Renal pelvis (tissue), 4 donors: ENCODE results near the gene BCL11B. TPM values are rescaled to one million over a fixed set of nuclear protein-coding genes. Genes with fewer than 3 reads are reported as not detected.

ENCODE experiments used
- DNase-seq: peaks from one replicate; pipeline ENCODE4 v3.0.0-alpha.2; 2013
- polyA plus RNA-seq, 3 donors: library from polyadenylated mRNA; unstranded; fragments of 120-200 nt; gene quantifications; one replicate each; pipeline ENCODE4 v1.2.1, GENCODE V29; 2013; ENCODE audit not compliant: insufficient read length in 3 of 3

BCL11B gene
- polyA plus RNA-seq, 3 donors, result 2.4 to 3.0 (median 2.6) TPM

DNA sequence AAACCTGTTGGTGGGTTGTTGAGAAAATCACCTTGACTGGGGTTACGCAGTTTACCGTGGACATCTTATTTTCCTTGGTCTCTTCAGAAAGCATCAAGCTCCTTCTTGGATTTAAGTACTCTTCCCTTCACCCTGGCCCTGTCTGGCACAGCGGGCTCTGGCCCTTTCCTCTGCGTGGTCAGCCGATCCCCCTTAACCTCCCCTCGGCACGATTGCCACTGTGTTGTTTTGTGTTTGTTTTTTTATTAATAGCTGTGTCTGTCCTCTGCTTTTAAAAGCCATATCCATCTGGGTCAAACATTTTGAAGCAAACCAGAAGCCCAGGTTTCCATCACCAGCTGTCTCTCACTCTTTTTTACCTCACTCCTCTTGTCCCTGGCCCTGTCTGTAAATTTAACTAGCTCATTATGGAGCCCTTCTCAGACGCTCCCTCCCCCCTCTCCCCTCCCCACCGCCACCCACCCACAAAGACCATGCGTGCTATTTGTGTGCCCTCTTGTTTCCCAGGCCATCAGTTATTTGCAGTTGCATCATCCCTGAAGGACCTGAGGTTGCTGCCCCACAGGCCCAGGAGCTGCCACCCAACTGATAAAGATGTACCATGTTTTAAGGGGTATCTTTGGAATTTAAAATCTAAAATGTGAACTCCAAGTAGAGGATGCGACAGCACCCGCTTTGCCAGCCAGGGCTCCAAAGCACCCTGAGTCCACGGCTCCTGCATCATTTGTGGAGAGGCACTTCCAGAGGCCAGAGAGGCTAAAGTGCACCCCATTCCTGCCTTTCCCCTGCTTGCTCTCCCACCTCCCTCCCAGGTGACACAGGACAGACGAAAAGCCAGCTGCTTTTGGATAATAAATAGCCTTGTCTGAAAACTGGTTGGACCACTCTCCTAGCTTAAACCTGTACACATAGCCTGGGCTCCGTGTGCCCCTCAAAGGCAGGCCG lies 3.9 kb downstream of the BCL11B start:
- no peak for DNase-seq

DNA sequence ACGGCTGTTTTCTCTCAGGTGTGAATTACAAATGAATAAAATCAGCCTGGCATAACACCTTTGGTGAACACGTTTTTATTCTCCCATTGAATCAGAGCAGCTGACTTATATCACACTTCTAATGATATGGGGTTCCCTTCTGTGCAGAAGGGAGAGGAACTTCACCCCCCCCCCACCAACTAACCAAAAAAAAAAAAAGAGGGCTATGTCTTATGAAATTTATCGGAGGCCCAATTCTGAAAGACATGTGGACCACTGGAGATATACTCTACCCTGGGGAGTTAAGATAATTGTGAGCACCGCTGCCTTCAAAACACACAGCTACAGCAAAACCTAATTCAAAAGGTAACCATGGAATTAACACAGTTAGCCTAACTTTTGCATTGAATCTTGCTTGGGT lies 4.6 kb downstream of the BCL11B start:
- DNase-seq, result no peak

DNA sequence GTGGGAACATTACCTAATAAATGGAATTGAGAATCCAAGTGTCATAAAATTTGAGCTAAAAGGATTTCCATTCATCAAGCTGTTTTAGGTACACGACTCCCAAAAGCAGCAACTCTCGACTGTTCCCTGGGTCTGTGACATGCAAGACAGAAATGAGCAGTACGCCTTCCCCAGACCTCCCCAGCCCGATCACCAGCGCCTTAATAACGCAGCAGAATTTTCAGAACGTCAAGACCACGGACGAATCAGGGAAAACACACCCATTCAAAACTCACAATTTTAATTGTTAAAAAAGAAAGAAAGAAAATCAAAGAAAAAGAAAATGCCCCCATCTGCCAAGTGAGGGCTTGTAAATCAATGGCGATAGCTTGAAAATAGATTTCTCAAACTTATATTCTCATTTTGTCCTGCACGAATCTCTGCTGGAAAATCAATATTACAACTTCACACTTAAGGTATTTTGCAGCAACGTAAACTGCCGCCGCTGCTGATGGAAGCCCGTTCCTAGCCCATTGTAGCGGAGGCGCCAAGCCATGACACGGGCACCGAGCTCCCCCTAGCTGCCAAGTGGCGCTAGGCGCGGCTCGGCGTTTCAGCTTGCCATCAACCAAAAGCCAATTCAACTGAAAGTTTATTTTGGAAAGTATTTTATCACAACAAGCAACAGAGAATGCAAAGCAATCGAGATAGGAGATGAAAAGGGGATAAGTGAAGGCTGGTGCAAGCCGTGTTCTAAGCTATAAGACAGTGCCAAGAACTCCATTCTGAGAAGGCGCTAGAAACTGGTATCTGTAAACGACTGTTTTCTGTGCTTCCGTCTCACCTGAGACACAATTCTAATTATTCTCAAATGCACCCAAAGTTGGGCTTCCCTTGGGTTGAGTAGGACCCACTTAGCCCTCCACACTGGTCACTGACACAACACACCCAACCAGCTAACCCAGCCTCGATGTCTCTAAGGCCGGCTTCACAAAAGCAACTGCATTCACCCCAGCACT lies 5.5 kb downstream of the BCL11B start:
- no peak for DNase-seq

DNA sequence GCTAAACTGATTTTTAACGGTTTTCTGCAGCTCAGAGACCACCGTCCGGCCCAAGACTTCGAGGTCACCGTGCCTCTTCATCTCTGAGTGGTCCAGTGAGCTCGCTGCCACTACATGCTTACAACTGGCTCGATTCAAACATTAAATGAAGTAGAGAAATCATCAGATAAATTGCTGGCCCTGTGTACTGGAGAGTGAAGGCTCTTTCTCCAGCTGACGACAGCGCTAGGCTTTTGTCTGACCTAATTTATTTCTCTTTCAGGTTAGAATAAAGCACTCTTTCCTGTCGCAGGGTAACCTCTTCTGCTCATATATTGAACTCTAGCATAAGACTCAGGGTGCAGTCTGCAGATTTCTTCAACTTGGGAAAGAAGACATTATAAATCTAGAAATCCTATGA lies 6.4 kb downstream of the BCL11B start:
- DNase-seq, result no peak

DNA sequence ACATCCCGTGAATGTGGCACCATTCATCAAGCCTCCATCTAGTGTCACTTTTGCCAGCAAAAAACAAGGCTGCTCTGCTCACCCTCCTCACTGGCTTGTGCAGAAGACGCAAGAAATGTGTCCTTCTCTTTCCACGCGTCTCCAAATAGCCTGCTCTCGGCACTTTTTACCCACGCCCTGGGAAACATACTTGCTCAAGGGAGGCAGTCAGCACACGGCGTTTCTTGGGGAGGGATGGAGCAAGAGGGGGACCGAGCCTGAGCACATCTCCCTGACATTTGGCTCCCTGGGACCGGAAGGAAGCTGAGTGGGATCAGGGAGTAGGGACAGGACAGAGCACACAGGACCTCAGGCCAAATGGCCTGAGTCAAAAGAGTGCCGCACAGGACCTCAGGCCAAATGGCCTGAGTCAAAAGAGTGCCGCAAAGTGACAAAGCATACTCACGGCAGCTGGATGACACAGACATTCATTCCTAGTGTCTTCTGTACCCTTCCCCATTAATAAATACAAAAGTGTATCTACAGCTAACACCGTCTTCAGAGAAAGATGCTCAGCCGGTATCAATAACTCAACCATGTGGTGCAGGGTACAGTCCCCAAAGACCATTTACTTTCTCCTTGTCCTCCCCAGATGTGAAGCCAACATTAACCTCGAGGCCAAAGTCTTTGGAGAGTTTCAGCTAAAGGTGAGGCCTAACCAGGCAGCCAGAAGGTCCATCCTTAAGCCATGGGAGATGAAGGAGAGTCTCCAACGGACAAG lies 7.1 kb downstream of the BCL11B start:
- DNase-seq, result no peak

DNA sequence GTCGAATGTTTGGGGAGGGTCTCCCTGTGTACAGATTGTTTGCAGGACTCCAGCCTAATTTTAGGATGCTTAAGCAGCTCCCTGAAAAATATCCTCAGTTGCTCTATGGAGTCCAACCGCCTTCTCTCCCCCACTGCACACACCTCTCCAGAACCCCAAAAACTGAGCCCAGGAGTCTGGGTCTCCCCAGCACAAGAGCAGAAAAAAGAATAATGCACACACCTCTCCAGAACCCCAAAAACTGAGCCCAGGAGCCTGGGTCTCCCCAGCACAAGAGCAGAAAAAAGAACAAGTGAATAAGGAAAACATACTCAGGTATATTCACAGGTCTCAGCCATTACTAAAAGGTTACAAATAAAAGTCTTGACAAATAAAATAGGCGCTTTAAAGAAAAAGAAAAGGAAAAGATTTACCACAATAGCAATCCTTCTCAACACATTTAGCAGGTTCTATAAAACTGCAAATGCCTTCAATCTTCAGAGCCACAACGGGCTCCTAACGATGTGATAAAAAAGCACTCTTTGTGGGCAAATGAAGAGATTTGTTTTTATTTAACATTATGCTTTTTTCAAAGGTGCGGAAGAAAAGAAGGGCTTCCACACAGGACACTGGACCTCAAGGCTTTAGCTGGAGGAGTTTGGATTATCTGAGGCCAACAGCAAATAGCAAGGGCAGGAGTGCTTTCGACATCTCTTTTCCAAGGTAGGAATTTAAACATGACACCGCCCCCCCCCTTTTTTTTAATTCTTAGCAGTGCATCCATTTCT lies 8.2 kb downstream of the BCL11B start:
- DNase-seq, result no peak

DNA sequence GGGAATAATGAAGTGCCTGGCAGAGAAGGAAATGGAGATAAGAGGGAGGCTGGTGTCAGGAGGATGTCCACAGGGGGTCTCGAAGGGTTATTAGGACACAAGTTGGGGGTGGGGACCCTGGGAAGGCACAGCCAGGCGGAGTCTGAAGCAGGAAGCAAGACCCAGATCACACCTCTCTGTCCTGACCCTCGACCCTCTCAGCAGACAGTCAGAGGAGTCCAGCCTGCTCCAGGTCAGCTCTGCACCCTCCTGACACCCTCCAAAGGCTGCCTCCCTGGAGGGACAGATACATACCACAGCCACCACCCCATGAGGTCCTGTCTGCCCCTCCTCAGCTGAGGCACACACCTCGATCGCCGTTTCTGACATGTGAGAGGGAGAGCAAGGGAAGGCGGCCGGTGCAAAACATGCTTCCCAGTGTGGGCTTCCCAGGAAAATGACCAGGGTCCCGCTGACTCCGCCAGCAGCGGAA lies 9.0 kb downstream of the BCL11B start:
- no peak for DNase-seq

DNA sequence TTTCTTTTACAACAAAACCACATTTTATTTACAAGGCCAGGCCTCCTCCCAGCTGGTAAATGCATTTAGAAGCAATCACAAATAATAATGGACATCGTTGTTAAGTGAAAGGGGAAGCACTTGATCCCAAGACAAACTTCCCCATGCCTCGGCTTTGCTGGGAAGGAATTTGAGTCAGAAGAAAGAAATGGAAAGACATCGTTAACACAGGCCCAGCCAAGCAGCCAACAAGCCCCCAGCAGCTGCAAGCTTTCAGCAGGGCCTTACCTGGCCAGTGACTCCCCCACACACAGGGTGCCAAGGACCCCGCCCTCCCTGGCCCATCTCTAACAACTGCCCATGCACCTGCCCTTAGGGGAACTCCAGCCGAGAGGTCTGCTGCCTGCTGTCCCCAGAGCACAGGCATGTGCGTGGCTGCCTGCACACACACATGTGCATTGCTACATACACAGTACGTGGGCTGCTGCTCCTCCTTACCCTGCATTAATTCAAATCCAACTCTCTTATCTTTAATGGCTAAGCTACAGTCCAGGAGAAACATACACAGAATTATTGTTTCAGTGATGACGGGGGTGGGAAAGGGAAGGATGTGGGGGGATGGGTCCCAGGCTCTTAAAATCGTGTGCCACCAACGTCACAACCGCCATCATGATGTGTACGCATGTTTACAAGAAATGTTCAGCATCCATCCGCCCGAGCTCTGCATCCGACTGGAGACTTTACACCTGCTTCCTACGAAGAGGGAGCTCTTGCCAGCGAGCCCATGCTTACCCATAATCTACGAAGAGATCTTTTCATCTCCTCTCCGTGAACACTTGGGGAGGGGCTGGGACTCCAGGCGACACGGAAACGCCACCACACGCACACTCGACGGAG lies 9.8 kb downstream of the BCL11B start:
- no peak for DNase-seq

DNA sequence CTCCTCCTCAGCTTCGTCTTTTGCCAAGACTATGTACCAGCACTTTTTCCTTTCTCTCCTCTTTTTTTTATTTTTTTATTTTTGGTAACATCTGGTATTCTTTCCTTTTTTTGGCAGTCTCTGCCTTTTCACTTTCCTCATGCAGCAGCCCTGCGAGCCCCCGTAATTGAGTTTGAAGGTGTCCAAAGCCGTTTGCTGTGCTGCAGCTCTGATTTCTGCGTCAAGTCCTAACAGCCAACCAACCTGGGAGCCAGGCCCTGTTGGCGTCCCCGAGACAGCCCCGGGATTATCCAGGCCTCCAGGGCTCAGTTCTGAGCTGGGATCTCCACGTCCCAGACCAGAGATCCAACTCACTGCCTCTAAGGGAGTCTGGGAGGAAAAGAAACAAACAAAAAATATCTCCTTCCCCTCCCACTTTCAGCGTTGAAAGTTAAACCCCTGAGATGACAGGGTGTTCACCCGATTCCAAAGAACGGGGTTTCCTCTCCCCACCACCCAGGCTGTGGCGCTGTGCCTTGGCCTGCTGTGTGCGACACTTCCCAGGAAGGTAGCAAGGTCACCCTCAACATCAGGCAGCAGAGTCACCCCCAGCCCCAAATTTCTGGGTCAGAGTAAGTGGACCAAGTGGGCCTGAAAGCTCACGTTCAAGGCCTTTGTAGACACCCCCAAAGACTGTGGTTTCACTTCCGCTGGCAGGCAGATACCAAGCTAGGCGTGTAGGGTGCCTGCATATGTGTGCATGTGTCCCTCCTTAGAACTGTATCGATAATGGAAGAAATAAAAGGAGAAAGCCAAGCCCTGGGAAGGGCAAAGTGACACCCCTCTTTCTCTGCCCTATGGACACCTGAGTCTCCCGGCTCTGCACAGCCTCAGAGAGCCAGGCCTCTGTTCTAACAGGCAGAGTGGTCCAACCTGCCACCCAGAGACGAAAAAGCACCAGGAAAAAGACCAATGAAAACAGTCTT lies 11.1 kb downstream of the BCL11B start:
- no peak for DNase-seq

DNA sequence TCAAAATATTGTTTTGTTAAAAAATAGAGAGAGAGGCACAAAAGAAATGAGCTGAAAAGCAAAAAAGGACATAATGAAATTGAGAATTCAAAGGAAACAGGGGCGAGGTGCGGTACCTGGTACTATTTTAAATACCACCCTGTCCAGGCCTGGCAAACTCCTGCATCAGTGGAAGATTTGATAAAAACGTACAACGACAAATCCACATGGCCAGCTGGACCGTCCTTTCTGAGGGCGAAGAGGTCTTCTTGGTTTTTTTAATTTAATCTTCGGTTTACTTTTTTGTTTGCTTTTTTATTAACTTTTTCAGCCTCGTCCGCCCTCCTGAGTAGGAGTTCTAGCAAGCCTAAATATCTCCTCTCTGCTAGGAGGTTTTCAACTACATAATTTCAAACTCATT lies 11.9 kb downstream of the BCL11B start:
- no peak for DNase-seq

DNA sequence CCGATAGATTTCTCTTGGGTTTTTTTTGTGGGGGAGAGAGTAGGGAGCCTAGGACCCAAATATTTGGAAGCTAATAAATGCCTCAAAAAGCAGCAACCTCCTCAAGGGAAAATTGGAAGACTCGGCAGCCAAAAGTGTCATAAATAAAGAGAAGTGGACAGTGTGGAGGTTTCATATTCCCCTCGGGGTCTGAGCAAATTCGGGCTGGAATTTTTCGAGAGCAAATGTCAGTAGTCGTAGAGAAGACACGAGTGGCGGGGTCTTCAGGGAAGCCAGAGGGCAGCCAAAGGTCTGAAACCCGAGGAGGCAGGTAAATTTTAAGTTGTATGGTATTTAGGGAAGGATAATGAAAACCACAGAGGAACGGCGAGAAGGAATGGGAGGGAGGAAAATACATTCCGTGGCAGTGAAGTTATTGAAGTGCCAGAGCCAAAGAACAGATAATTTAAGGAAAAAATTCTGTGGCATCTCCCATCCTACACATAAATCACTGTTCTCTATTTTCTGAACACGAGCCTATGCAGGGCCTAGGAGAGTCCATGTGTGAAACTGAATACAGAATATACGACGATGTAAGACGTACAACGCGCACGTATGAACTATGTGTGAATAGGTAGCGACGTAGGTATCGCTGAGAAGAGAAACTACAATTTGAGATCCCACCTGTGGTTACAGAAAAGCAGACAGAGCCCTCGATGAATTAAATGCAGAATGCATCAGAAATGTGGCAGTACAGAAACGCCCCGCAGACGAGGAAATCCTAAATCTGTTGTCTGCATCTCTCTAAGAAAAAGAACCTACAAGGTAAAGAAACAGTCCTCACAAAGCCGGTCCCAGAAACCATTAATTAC lies 12.9 kb downstream of the BCL11B start:
- no peak for DNase-seq

DNA sequence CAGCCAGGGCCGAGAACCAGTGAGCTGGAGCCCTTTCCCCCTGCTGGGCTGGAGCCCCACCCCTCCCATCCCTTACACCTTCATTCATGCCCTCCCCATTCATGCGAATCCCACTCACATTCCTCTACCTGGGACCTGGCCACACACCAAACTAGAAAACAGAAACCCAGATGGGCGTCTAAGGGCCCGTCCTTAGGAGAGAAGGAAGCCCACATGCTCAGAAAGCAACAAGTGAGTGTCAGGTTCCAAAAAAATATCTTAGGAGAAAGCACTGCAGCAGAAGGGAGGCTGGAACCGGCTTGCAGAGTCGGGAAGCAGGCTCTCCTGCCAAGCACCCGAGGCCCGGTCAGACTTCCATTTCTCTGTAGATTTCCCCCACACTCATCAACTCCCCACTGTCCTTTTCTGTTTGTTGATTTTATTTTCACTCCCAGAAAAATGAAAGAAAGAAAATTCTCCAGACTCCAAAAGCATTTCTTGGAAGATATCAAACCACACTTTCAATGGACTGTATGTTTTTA lies 13.6 kb downstream of the BCL11B start:
- DNase-seq, result no peak

DNA sequence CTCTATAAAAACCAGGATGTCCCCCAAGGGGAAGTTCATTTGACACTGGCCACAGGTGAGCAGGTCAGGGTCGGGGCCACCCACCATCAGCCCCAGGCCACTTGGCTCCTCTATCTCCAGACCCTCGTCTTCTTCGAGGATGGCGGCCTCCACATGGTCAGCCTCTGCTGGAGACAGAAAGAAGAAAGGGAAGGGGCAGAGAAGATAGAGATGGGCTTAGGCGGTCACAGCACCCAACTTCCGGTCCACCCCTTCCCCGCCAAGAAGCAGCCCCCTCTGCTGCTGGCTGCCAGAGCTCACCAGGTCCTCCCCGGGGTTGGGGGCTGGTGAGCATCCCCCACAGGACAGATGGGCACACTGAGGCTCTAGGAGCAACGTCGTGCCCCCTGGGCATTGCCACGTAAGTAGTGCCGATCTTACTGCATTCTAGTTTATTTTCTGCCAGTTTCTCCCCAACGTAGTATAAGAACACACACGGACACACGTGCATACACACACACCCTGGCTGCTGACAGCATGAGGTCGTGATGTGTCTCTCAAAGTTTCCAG lies 14.2 kb downstream of the BCL11B start:
- no peak for DNase-seq

DNA sequence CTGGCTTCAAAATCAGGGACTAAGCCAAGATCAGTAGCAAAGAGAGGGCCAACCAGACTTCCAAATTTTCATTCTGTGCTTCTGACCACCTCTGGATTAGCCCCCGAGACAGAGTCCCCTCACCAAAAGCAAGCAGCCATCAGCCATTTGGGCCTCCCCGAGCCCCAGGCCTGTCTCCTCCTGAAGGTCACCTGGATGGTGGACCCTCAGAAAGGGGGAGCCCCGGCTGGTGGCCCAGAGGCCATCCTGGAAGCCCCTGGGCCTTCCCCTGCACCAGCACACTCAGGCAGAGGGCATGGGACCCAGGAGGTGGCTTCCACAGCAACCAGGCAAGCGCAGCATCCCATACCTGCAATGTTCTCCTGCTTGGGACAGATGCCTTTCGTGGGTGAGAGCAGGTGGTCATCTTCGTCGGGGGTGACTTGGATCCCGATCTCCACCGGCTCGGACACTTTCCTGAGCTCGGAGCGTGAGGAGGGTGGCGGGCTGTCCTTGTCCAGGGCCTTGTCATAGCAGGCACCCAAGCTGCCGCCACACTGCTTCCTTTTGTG lies 14.8 kb downstream of the BCL11B start:
- DNase-seq, result no peak

DNA sequence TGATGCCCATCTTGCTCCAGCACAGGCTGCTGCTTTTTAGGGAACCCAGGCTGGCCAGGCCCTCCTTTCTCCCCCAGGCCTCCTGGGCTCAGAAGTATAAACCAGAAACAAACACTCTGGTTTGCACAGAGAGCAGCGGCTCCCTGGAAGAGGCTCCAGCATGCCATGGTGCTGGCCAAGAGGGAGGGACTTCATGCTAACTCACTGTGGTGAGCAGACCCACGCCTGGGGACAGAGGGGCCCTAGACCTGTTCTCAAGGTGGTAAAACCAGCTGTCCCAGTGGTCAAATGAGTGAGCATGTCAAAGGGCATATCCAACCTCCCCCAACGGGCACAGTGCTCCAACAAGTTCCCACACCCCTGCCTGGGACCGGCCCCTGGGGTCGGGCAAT lies 15.5 kb downstream of the BCL11B start:
- no peak for DNase-seq

DNA sequence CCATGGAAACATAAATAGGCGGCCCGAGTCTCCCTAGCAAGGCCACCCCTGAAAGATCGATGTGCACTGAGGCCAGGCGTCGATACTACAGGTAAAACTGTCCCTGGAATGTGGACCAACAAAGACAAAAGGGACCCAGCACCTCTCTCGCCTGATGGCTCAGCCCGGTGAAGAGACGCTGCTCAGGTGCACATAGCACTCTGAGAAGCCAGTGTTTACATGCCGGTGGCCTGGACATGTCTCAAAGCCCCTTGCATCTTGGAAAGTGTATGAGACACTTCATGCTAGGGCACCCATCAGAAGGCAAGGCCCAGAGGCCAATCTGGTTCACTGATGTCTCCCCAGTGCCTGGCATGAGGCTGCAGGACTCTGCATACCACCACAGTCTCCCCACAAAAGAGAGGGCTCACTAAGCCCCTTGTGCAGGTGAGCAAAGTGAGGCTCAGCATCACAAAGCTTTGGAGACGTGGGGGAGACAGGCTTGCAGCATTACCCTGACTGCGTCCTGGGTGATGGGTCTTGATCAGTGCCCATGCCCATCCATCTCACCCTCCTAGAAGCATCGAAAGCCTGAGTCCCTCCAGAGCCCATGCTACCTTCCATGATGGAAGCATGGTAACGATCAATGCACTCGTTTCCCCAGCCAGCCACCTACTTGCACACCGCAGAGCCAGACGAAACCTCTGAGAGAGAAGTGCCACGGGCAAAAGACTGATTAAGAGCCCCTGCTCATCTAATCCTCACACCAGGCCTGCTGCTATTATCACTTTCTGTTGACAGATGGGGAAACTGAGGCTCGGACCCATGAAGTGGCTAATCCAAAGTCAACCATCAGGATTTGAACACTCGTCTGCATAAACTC lies 16.1 kb downstream of the BCL11B start:
- DNase-seq, result no peak
